Prostate gland (tissue), 2 donors: ENCODE data around the gene SMARCA2. TPM values are rescaled to one million over a fixed set of nuclear protein-coding genes. Genes with fewer than 3 reads are reported as not detected.

Experiments used
- DNase-seq: peaks from one replicate; pipeline ENCODE4 v3.0.0-alpha.2; 2019; ENCODE audit warnings: low spot score
- H3K27ac ChIP-seq, 2 donors: fragments of 200-600 bp; sonication (generic); 2 replicates each; pipeline ENCODE4 v1.5.1; 2017 to 2019
- H3K27me3 ChIP-seq: fragments of 200-600 bp; sonication (generic); replicated peaks from 2 replicates; pipeline ENCODE4 v1.5.1; 2019; ENCODE audit not compliant: insufficient read depth
- H3K36me3 ChIP-seq, 2 donors: fragments of 200-600 bp; sonication (generic); 1 replicate in 1 of 2; 2 replicates in 1 of 2; pipeline versions ENCODE4 v1.5.1 to v1.8.1; 2017 to 2019
- H3K4me1 ChIP-seq: fragments of 200-600 bp; sonication (generic); replicated peaks from 2 replicates; pipeline ENCODE4 v1.5.1; 2019
- H3K4me3 ChIP-seq, 2 donors: fragments of 200-600 bp; sonication (generic); 2 replicates each; pipeline ENCODE4 v1.5.1; 2017 to 2019
- H3K9me3 ChIP-seq: fragments of 200-600 bp; sonication (generic); 2 replicates; pipeline ENCODE4 v1.5.1; 2017
- POLR2A ChIP-seq: fragments of 450-650 bp; IDR thresholded peaks from one replicate; pipeline ENCODE4 v1.6.1; 2016; ENCODE audit warnings: antibody characterized with exemption, mild to moderate bottlenecking
- POLR2AphosphoS5 ChIP-seq: sonication (generic); formaldehyde crosslinking; IDR thresholded peaks from one replicate; pipeline ENCODE4 v1.6.1; 2017; ENCODE audit warnings: antibody characterized with exemption
- WGBS: methylation state at CpG from one replicate; pipeline ENCODE4 v1.1.5; 2018; 5-methylcytosine and 5-hydroxymethylcytosine counted together
- intact Hi-C: fragments of 100-400 bp; cut with DNase I; formaldehyde crosslinking; loops from one replicate; pipeline ENCODE4 v1.14.2; 2022
- total RNA-seq, 2 donors: library from RNA; depleted of rRNA; stranded (reverse); fragments of >200 nt; gene quantifications; one replicate each; pipeline ENCODE4 v1.1.0, GENCODE V29; 2016
- TF ChIP-seq, protein P1 (sequence below), 4 experiments: fragments of 200-600 bp in 2 of 4; fragments of 450-650 bp in 2 of 4; sonication (generic) in 2 of 4; IDR thresholded peaks; 1 replicate in 3 of 4; 2 replicates in 1 of 4; pipeline ENCODE4 v1.5.1; 2016 to 2019; ENCODE audit warnings: antibody characterized with exemption in 4 of 4, mild to moderate bottlenecking in 2 of 4, moderate library complexity in 2 of 4

The SMARCA2 gene
- total RNA-seq, 2 donors from 2014 or later = 125 to 175 TPM

DNA sequence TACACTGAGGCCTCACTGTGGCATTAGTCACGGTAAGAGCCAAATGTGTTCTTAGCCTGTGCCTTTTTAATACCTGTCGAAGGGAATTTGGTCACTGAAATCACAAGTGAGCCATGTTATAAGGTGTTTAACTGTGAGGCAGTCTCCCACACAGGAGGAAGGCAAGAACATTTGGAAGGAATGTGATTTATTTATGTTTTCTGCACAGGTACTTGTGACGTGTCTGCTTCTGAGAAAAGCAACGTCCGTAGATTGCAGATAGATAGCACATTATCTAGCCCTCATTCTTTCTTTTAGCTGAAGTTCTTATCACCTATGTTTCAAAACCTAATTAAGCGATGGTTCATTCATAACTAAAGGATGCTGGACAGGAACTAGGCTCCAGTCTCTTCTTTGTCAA lies 19.0 kb upstream of the SMARCA2 start:
- TF ChIP-seq, protein P1, sequence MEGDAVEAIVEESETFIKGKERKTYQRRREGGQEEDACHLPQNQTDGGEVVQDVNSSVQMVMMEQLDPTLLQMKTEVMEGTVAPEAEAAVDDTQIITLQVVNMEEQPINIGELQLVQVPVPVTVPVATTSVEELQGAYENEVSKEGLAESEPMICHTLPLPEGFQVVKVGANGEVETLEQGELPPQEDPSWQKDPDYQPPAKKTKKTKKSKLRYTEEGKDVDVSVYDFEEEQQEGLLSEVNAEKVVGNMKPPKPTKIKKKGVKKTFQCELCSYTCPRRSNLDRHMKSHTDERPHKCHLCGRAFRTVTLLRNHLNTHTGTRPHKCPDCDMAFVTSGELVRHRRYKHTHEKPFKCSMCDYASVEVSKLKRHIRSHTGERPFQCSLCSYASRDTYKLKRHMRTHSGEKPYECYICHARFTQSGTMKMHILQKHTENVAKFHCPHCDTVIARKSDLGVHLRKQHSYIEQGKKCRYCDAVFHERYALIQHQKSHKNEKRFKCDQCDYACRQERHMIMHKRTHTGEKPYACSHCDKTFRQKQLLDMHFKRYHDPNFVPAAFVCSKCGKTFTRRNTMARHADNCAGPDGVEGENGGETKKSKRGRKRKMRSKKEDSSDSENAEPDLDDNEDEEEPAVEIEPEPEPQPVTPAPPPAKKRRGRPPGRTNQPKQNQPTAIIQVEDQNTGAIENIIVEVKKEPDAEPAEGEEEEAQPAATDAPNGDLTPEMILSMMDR (IDR thresholded peaks at IDR 0.05) = no peak
- DNase-seq = no peak
- Histone ChIP-seq H3K27me3 (no peaks in the 10 kb centered on the region), H3K9me3 (no peaks in the 10 kb centered on the region), H3K4me3 (no peak overlapping the region), H3K36me3 (no peaks in the 10 kb centered on the region), H3K27ac (no peak overlapping the region), H3K4me1 (no peaks in the 10 kb centered on the region)
- WGBS = 84% methylated on average over 6 of the region's 6 CpGs
- intact Hi-C loops = no loop called here

DNA sequence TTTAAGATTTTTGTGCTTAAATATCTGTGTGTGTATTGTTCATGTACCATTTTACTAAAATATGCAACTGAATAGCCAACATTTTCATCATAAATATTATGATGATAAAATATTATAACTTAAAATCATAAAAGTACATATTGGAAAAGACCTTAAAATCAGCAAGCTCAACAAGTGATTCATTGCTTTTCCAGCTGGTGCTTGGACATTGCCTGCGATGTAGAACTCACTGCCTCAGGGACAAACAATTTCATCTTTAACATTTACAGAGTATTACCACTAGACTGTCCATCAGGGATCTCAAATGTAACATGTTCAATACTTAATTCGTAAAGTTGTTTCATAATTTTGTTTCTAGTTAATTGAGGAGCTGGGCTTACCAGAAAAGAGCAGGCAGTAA lies 17.5 kb upstream of the SMARCA2 start:
- TF ChIP-seq, protein P1 (IDR thresholded peaks at IDR 0.05) = no peak
- TF ChIP-seq POLR2AphosphoS5 = no peak
- TF ChIP-seq POLR2A = no peak
- H3K27ac ChIP-seq = no peak overlapping the region
- no peak overlapping the region for H3K4me3 ChIP-seq
- no peaks in the 10 kb centered on the region for H3K4me1 ChIP-seq
- WGBS = 81% methylated on average over 2 of the region's 2 CpGs
- H3K36me3 ChIP-seq = no peaks in the 10 kb centered on the region
- intact Hi-C loops = no loop called here
- no peaks in the 10 kb centered on the region for H3K9me3 ChIP-seq
- no peaks in the 10 kb centered on the region for H3K27me3 ChIP-seq
- no peak for DNase-seq

DNA sequence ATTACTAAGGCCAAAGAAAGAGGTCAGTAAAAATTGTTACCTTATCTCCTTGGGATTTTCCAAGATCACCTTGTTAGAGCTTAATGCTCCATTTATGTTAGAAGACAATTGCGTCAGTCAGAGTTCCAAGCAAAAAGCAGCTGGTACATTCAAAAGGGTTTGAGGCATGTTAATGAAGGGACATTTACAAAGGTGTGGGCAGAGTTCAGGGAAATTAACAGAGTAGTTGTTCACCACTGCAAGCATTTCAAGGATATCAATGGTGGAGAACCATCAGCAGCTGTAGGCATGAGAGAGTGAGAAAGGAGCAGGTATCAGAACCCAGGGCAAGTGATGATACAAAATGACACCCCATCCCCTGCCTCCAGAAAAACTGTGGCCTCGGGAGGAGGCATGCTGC lies 17.0 kb upstream of the SMARCA2 start:
- no peak for TF ChIP-seq POLR2A
- H3K4me1 ChIP-seq = no peaks in the 10 kb centered on the region
- DNase-seq = no peak
- H3K9me3 ChIP-seq = no peaks in the 10 kb centered on the region
- intact Hi-C loops = no loop called here
- no peak overlapping the region for H3K4me3 ChIP-seq
- no peaks in the 10 kb centered on the region for H3K27me3 ChIP-seq
- H3K27ac ChIP-seq = no peak overlapping the region
- H3K36me3 ChIP-seq = no peaks in the 10 kb centered on the region
- 90% methylated on average over 2 of the region's 2 CpGs for WGBS

DNA sequence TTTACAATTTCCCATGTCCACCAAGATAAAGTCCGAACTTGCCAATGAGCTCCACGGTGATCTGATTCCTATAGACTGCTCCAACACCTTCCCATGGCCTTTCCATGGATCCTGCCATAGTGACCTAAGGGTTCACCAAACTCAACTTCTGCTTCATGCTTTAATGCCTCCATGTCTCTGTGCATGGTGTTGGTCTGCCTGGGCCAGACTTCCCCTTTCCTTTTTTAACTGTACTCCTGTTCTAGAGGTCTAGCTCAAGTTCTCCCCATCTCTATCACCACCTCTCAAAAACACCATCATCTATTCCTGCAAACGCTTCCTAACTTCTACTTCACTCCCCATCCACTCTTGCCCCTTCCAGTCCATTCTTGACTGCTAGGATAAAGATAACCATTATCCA lies 14.8 kb upstream of the SMARCA2 start:
- Histone ChIP-seq H3K4me3 (no peak overlapping the region), H3K4me1 (no peaks in the 10 kb centered on the region), H3K27me3 (no peaks in the 10 kb centered on the region), H3K9me3 (no peaks in the 10 kb centered on the region), H3K36me3 (no peaks in the 10 kb centered on the region), H3K27ac (no peak overlapping the region)
- DNase-seq = no peak
- intact Hi-C loops = no loop called here
- TF ChIP-seq POLR2A (no peak), POLR2AphosphoS5 (no peak)
- TF ChIP-seq, protein P1 (IDR thresholded peaks at IDR 0.05) = no peak
- 97% methylated on average over 3 of the region's 3 CpGs for WGBS

DNA sequence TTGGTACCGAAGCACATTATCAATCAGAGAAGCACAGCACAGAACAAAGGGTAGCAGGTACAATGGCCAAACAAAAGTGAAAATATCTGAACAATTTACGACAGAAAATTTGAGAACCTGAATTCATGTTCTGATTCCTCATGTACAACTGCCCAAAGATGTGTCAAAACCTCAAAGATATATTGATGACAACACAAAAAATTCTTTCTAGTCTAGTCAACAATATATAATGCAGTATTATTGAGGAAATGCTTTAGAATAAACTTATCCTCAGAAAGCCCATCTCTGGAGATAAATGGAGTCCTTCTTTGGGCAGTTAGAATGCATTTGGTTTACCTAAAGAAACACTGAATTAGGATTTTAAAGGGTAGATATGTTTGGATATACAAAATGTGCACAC lies 6.8 kb upstream of the SMARCA2 start:
- no peak for TF ChIP-seq POLR2AphosphoS5
- TF ChIP-seq POLR2A = no peak
- TF ChIP-seq, protein P1 (IDR thresholded peaks at IDR 0.05) = no peak
- intact Hi-C loops = no loop called here

More for the DNA sequence above, 6.8 kb upstream of the SMARCA2 start:
- Histone ChIP-seq H3K9me3 (no peaks in the 10 kb centered on the region), H3K27me3 (no peaks in the 10 kb centered on the region), H3K27ac (no peak overlapping the region), H3K4me1 (no peaks in the 10 kb centered on the region), H3K36me3 (no peaks in the 10 kb centered on the region), H3K4me3 (no peak overlapping the region)
- WGBS = 96% methylated on average over 2 of the region's 2 CpGs
- DNase-seq = no peak
